GM10248 (cell line): ENCODE results near the gene GTF2H2C.

Source experiments
- CTCF ChIA-PET: fragments of 300-600 bp; sonication (Branson Sonifier 250); formaldehyde crosslinking; extraction: SDS; loops from one replicate; lab custom pipeline; 2021; ENCODE audit warnings: antibody characterized with exemption; lab: Yijun Ruan, JAX
- POLR2A ChIA-PET: fragments of 350-650 bp; sonication (Branson Sonifier 250); formaldehyde crosslinking; extraction: SDS; loops from one replicate; lab custom pipeline; 2020; ENCODE audit warnings: antibody characterized with exemption; lab: Yijun Ruan, JAX
- DNase-seq: peaks from one replicate; pipeline ENCODE4 v3.0.0; 2012; ENCODE audit errors: extremely low spot score
- TF ChIP-seq, protein P1 (sequence below): IDR thresholded peaks from 2 replicates; pipeline ENCODE4 v1.5.1; 2012; ENCODE audit warnings: mild to moderate bottlenecking, low read depth; ENCODE audit errors: extremely low read depth, missing control alignments, control extremely low read depth

The GTF2H2C gene

DNA sequence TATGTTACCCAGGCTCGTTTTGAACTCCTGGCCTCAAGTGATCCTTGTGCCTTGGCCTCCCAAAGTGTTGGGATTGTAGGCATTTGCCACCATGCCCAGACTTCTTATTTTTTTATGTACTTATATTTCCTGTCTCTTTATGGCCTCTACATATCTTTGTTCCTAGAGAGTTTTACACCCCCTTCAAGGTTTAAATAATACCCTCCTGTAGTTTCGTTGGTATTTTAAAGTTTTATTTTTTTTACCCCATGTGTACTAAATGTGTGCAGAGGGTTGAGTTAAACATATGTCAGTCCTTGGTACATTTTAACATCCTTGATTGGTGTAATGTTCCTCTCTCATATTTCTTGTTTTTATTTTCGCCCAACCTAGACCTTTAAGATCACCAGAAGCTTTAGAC is 38.0 kb upstream of the GTF2H2C start:
- TF ChIP-seq, protein P1, sequence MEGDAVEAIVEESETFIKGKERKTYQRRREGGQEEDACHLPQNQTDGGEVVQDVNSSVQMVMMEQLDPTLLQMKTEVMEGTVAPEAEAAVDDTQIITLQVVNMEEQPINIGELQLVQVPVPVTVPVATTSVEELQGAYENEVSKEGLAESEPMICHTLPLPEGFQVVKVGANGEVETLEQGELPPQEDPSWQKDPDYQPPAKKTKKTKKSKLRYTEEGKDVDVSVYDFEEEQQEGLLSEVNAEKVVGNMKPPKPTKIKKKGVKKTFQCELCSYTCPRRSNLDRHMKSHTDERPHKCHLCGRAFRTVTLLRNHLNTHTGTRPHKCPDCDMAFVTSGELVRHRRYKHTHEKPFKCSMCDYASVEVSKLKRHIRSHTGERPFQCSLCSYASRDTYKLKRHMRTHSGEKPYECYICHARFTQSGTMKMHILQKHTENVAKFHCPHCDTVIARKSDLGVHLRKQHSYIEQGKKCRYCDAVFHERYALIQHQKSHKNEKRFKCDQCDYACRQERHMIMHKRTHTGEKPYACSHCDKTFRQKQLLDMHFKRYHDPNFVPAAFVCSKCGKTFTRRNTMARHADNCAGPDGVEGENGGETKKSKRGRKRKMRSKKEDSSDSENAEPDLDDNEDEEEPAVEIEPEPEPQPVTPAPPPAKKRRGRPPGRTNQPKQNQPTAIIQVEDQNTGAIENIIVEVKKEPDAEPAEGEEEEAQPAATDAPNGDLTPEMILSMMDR, result no peak
- CTCF ChIA-PET, result interaction anchor here (1.2 to 1.8 kb wide), 2 partner anchors 17 to 127 kb away, joined by 3 to 6 read pairs; no protein-coding TSS in a partner anchor
- POLR2A ChIA-PET, result interaction anchor here (0.6 kb wide), 1 partner anchor 19 kb away, joined by 5 read pairs; no protein-coding TSS in a partner anchor
- no peak for DNase-seq

DNA sequence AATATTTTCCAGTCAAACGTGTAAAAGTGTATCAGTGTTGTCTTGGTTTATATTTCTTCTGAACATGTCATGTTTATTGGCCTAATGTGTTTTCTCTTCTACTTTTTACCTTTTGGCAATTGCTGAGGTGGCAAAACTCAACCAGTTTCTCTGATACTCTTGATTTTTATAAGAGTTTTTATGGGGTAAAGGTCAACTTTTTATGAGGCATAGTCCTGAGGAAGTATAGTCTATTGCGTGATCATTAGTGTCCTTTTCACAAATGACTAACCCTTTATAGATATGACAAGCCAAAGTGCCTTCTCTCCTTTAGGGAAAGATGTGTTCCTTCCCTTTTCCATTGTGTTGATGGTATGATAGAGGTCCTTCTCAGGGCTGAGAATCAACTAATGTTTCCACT is 34.5 kb upstream of the GTF2H2C start:
- CTCF ChIA-PET, result interaction anchor here (2.2 kb wide), 1 partner anchor 8 kb away, joined by 6 read pairs; no protein-coding TSS in a partner anchor
- DNase-seq, result no peak
- TF ChIP-seq, protein P1, result no peak
- POLR2A ChIA-PET, result no interaction called here

DNA sequence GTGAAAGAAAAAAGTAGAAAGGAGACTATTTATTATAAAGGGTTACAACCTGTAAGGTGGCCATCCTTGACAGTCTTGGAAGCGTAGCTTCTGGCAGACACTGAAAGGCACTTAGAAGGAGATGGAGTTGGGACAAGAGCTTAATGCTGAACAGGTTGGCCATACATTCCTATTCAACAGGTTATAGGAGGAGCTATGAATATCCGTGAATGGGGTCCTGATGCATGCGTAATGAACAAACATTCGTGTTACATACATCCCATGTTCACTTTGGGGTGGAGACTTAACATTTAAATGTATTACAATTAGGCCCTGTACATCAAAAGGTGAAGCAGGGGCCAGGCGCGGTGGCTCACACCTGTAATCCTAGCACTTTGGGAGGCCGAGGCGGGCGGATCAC is 33.3 kb upstream of the GTF2H2C start:
- TF ChIP-seq, protein P1, result no peak
- POLR2A ChIA-PET, result no interaction called here
- no peak for DNase-seq
- CTCF ChIA-PET, result interaction anchor here (1.1 to 2.2 kb wide), 3 partner anchors 9 to 71 kb away, joined by 3 to 7 read pairs (median 6); no protein-coding TSS in a partner anchor

DNA sequence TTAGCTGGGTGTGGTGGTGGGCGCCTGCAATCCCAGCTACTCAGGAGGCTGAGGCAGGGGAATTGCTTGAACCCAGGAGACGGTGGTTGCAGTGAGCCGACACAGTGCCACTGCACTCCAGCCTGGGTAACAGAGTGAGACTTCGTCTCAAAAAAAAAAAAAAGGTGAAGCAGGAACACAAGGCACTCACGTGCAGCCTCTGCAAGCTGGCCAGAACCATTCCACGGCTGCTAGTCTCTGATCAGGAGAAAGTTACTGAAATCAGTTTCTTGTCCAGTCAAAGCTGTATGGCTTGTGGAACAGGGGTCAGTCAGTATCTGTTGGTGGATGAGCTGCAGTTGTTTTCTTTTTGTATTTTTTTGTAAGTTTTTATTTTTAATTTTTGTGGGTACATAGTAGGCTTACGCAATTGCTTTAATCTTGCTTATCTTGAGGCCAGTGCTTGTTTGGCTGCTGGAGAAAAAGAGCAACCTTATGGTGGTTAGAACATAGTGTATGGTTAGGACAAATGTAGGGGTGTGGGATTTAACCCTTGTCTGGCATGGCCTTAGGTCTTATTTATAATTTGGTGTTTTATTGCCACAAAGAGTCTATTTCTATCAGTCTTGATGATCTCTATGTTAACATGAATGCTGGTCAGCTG is 32.7 kb upstream of the GTF2H2C start:
- TF ChIP-seq, protein P1, result no peak
- CTCF ChIA-PET, result interaction anchor here (1.1 to 2.2 kb wide), 3 partner anchors 10 to 71 kb away, joined by 3 to 7 read pairs (median 6); no protein-coding TSS in a partner anchor
- POLR2A ChIA-PET, result no interaction called here
- DNase-seq, result no peak

DNA sequence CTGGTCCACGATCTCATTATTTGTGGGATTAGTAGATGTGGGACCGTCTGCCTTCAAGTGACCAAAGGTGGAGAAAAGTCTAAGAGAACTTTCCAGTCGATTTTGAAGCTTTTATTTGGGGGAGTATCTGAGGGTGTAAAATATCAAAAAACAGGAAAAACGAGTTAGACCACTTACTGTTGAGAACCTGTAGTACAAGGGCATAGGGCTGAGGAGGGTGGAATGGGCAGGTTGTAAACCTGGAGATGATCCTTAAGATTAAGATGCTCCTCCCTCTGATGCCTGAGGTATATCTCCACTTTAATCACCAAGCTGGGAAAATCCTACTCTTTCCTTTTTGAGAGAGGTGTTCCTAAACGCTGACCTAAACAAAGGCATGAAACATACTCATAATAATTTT is 32.0 kb upstream of the GTF2H2C start:
- ChIA-PET CTCF (interaction anchor here (1.1 kb wide), 1 partner anchor 15 kb away, joined by 3 read pairs; no protein-coding TSS in a partner anchor), POLR2A (no interaction called here)
- DNase-seq, result no peak
- TF ChIP-seq, protein P1, result no peak

DNA sequence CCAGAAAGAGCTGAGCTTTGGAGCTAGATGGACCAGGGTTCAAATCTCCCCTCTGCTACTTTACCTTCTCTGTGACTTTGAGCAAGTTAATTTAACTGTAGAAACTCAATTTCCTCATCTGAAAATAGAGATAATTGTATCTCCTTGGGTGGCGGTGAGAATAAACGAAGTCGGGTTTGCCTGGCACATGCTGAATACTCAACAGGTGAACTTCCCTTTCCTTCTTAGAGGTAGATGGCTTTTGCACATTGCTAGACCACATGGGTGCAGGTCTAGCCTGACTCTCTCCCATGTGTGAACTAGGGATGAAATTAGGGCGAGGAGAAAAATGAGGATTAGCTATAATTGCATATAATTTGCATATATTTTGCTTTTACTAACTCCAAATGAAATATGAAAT is 31.4 kb upstream of the GTF2H2C start:
- ChIA-PET POLR2A (no interaction called here), CTCF (interaction anchor here (1.1 kb wide), 1 partner anchor 16 kb away, joined by 3 read pairs; no protein-coding TSS in a partner anchor)
- TF ChIP-seq, protein P1, result no peak
- DNase-seq, result no peak
